ENCODE measurements around the gene SLC30A3.

The SLC30A3 gene

DNA sequence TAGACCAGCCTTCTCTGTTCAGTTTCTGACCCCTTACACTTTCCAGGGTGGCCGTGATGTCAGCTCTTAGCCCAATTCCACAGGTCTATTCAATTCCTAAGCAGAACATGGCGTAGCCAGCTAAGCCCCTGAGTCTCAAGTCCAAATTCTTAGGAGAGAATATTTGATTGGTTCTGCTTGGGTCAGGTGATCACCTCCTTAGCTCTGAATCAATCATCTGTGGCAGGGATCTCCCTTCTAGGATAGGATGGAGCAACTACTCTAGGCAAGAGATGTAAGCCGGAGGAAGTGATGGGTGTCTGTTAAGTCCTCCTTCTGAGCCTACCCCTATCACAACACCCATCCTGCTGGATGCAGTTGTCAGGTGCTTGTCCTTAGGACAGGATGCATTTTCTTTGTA is 34.3 kb upstream of the SLC30A3 start:
- no peaks in the 10 kb centered on the region for H3K36me3 ChIP-seq (ENCODE audit: control insufficient read depth, insufficient read depth, low read length)
- H3K4me3 ChIP-seq (ENCODE audit: low read depth, low read length), result no peak overlapping the region
- no peak overlapping the region for H2AFZ ChIP-seq
- H3K27ac ChIP-seq, result no peak overlapping the region
- H3K27me3 ChIP-seq (ENCODE audit: control insufficient read depth, insufficient read depth, low read length), result no peaks in the 10 kb centered on the region
- no peaks in the 10 kb centered on the region for H3K9me3 ChIP-seq (ENCODE audit: control insufficient read depth, low read length)
- H3K9ac ChIP-seq, result no peak overlapping the region
- H3K4me2 ChIP-seq (ENCODE audit: low read length), result no peak overlapping the region
- TF ChIP-seq, protein P1, sequence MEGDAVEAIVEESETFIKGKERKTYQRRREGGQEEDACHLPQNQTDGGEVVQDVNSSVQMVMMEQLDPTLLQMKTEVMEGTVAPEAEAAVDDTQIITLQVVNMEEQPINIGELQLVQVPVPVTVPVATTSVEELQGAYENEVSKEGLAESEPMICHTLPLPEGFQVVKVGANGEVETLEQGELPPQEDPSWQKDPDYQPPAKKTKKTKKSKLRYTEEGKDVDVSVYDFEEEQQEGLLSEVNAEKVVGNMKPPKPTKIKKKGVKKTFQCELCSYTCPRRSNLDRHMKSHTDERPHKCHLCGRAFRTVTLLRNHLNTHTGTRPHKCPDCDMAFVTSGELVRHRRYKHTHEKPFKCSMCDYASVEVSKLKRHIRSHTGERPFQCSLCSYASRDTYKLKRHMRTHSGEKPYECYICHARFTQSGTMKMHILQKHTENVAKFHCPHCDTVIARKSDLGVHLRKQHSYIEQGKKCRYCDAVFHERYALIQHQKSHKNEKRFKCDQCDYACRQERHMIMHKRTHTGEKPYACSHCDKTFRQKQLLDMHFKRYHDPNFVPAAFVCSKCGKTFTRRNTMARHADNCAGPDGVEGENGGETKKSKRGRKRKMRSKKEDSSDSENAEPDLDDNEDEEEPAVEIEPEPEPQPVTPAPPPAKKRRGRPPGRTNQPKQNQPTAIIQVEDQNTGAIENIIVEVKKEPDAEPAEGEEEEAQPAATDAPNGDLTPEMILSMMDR (IDR thresholded peaks at IDR 0.05), result no peak
- no peaks in the 10 kb centered on the region for H3K79me2 ChIP-seq
- peaks cover 10% of the 10 kb centered on the region for H3K4me1 ChIP-seq

DNA sequence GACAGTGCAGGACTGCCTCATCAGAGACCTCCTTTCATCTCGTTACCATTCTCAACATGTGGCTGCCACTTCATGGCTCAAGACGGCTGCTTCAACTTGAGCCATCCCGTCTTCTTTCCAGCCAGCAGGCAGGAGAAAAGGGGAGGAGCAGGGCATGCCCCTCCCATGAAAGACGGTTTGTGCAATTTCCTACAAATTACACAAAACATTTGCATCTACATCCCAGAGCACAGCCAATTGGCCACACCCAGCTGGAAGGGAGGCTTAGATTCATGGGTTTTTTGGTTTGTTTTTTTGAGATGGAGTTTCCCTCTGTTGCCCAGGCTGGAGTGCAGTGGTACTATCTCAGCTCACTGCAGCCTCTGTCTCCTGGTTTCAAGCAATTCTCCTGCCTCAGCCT is 33.6 kb upstream of the SLC30A3 start:
- peaks cover 10% of the 10 kb centered on the region for H3K4me1 ChIP-seq
- H3K4me2 ChIP-seq (ENCODE audit: low read length), result no peak overlapping the region
- no peak overlapping the region for H2AFZ ChIP-seq
- H3K9ac ChIP-seq, result no peak overlapping the region
- H3K9me3 ChIP-seq (ENCODE audit: control insufficient read depth, low read length), result no peaks in the 10 kb centered on the region
- H3K79me2 ChIP-seq, result no peaks in the 10 kb centered on the region
- TF ChIP-seq, protein P1 (IDR thresholded peaks at IDR 0.05), result no peak
- H3K27me3 ChIP-seq (ENCODE audit: control insufficient read depth, insufficient read depth, low read length), result no peaks in the 10 kb centered on the region
- no peak overlapping the region for H3K27ac ChIP-seq
- H3K36me3 ChIP-seq (ENCODE audit: control insufficient read depth, insufficient read depth, low read length), result no peaks in the 10 kb centered on the region
- no peak overlapping the region for H3K4me3 ChIP-seq (ENCODE audit: low read depth, low read length)

DNA sequence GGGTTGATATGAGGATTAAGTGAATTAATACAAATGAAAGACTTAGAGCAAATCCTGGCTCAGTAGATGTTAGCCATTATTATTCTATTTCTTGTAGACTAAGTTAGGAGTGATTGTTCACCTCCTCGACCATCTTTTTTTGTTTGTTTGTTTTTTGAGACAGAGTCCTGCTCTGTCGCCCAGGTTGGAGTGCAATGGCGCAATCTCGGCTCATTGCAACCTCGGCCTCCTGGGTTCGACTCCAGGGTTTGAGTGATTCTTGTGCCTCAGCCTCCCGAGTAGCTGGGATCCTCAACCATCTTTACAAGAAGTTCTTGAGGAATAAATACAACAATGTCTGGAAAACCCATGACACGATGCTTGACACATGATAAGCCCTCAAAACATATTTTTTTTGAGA is 32.1 kb upstream of the SLC30A3 start:
- Histone ChIP-seq H3K27me3 (ENCODE audit: control insufficient read depth, insufficient read depth, low read length) (no peaks in the 10 kb centered on the region), H3K4me2 (ENCODE audit: low read length) (no peak overlapping the region), H2AFZ (no peak overlapping the region), H3K9ac (no peak overlapping the region), H3K79me2 (no peaks in the 10 kb centered on the region), H3K4me3 (ENCODE audit: low read depth, low read length) (no peak overlapping the region), H3K4me1 (peaks cover 10% of the 10 kb centered on the region), H3K9me3 (ENCODE audit: control insufficient read depth, low read length) (no peaks in the 10 kb centered on the region), H3K27ac (no peak overlapping the region), H3K36me3 (ENCODE audit: control insufficient read depth, insufficient read depth, low read length) (no peaks in the 10 kb centered on the region)
- TF ChIP-seq, protein P1 (IDR thresholded peaks at IDR 0.05), result no peak

DNA sequence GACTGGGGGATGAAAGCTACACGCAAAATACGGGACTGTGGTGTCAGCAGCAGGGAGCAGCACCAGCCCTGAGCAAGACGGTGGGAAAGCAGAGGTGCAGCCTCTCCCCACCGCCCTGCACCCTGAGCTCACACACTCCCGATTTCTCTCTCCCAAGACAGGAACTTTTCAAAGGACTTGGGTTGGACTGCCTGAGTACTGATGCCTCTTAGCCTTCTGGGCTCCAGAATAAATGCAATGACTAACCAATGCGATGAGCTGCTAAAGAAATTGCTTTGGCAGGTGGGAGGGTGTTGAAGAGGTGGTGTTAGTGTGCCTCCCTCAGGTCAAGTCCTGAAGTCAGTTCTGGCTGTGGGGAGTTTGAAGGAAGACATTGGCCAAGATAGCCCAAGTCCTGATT is 29.0 kb upstream of the SLC30A3 start:
- no peaks in the 10 kb centered on the region for H3K9me3 ChIP-seq (ENCODE audit: control insufficient read depth, low read length)
- no peaks in the 10 kb centered on the region for H3K36me3 ChIP-seq (ENCODE audit: control insufficient read depth, insufficient read depth, low read length)
- no peak overlapping the region for H3K27ac ChIP-seq
- H3K4me1 ChIP-seq, result peaks cover 10% of the 10 kb centered on the region
- no peak overlapping the region for H3K4me3 ChIP-seq (ENCODE audit: low read depth, low read length)
- no peak overlapping the region for H3K4me2 ChIP-seq (ENCODE audit: low read length)
- TF ChIP-seq, protein P1 (IDR thresholded peaks at IDR 0.05), result no peak
- no peaks in the 10 kb centered on the region for H3K79me2 ChIP-seq
- H3K27me3 ChIP-seq (ENCODE audit: control insufficient read depth, insufficient read depth, low read length), result no peaks in the 10 kb centered on the region
- H2AFZ ChIP-seq, result no peak overlapping the region
- H3K9ac ChIP-seq, result no peak overlapping the region

DNA sequence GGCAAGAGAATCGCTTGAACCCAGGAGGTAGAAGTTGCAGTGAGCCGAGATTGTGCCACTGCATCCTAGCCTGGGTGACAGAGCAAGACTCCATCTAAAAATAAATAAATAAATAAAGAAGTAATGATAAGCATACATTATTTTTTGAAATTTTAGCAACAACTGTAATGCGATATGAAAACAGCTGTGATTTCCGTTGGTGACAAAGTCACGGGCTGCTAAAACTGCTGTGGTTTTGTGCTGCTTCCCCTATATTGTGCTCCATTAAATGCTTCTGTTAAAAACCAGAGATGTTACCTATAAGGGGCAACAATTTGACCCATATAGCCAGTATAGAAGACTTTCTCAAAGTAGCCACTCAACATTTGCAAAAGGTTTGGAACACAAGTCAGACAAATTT is 27.7 kb upstream of the SLC30A3 start:
- Histone ChIP-seq H3K4me2 (ENCODE audit: low read length) (no peak overlapping the region), H3K36me3 (ENCODE audit: control insufficient read depth, insufficient read depth, low read length) (no peaks in the 10 kb centered on the region), H3K27me3 (ENCODE audit: control insufficient read depth, insufficient read depth, low read length) (no peaks in the 10 kb centered on the region), H3K79me2 (no peaks in the 10 kb centered on the region), H2AFZ (no peak overlapping the region), H3K4me3 (ENCODE audit: low read depth, low read length) (no peak overlapping the region), H3K27ac (no peak overlapping the region), H3K4me1 (peaks cover 10% of the 10 kb centered on the region), H3K9me3 (ENCODE audit: control insufficient read depth, low read length) (no peaks in the 10 kb centered on the region), H3K9ac (no peak overlapping the region)
- TF ChIP-seq, protein P1 (IDR thresholded peaks at IDR 0.05), result no peak

Data from parathyroid adenoma (tissue), 2 donors.